ENCODE measurements around the gene PTPN6. TPM values are rescaled to one million over a fixed set of nuclear protein-coding genes. Genes with fewer than 3 reads are reported as not detected.

PTPN6 gene
- total and polyA plus RNA-seq, 9 of the 15 experiments (the other 6 are each of a cell fraction or from before 2014, with no cell fraction given): 1.5 to 5.1 (median 3.9) TPM

DNA sequence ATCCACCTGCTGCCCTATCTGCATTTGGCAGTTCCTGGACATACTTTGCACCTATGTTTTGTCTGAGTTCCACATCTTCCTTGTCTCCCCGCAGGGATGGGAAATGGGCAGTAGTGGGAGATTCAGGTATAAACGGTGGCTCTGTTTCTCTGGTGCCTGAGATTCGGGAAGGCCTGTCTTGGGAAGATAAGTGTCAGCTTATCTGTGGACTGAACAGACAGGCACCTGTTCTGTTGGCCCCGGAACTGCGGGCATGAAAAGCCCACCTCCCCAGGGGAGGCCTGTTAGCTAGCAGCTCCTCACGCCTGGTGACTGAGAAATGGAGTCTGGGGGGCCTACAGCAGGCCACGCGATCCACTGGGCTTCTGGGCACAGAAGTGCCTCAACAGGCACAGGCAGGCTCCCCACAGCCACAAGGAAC lies 13.5 kb downstream of the PTPN6 start (continued):
- TF ChIP-seq, protein P1, sequence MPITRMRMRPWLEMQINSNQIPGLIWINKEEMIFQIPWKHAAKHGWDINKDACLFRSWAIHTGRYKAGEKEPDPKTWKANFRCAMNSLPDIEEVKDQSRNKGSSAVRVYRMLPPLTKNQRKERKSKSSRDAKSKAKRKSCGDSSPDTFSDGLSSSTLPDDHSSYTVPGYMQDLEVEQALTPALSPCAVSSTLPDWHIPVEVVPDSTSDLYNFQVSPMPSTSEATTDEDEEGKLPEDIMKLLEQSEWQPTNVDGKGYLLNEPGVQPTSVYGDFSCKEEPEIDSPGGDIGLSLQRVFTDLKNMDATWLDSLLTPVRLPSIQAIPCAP (CRISPR knock-in tag; IDR thresholded peaks at IDR 0.05; ENCODE audit: borderline replicate concordance): no peak
- TF ChIP-seq SMAD4 (CRISPR knock-in tag; conservative IDR thresholded peaks at IDR 0.05) (0 out of 2 replicates have a peak, but pooled peaks have one; percentile 57), POLR2G (IDR thresholded peaks at IDR 0.05; ENCODE audit: low read depth, low read length) (peak; percentile 61; the same call in 1 of the 2 replicates), HMGN3 (IDR thresholded peaks at IDR 0.05; ENCODE audit: borderline replicate concordance, extremely low read depth, insufficient read length, low read depth, low read length) (peak; percentile 43), TEAD4 (IDR thresholded peaks at IDR 0.05; ENCODE audit: low read length) (peak; percentile 89), TEAD4 (CRISPR knock-in tag; IDR thresholded peaks at IDR 0.05; ENCODE audit: borderline replicate concordance) (no peak), TRIM24 (IDR thresholded peaks at IDR 0.05) (peak; percentile 56 to 57; a peak in 3 of 4 replicates), KDM1A (IDR thresholded peaks at IDR 0.05) (peak; percentile 60 to 61; a peak in 3 of 4 replicates), NFIC (IDR thresholded peaks at IDR 0.05) (peak; percentile 72), TARDBP (IDR thresholded peaks at IDR 0.05) (peak; percentile 32; the same call in 1 of the 2 replicates), ETV1 (tag; conservative IDR thresholded peaks at IDR 0.05; ENCODE audit: low read depth) (peak; percentile 30; the same call in 1 of the 2 replicates), TBL1XR1 (IDR thresholded peaks at IDR 0.05; ENCODE audit: low read length in 2 of 2) (peak in 1 of 2 experiments; percentile 51; a peak in 2 of 4 replicates), NCOA1 (IDR thresholded peaks at IDR 0.05; ENCODE audit: low read depth) (peak; percentile 57; the same call in 1 of the 2 replicates), RBFOX2 (IDR thresholded peaks at IDR 0.05; ENCODE audit: low read depth, low read length) (peak; percentile 73), MYNN (IDR thresholded peaks at IDR 0.05) (peak; percentile 80; the same call in 1 of the 2 replicates), MYNN (CRISPR knock-in tag; IDR thresholded peaks at IDR 0.05) (no peak), CSDE1 (IDR thresholded peaks at IDR 0.05) (no peak), SAFB2 (IDR thresholded peaks at IDR 0.05; ENCODE audit: borderline replicate concordance, low read depth, low read length, severe bottlenecking) (no peak), POLR2AphosphoS5 (IDR thresholded peaks at IDR 0.05; ENCODE audit: control insufficient read depth, insufficient read depth, low read depth, low read length) (peak; percentile 62), SOX6 (IDR thresholded peaks at IDR 0.05) (peak; percentile 86), ZNF589 (CRISPR knock-in tag; IDR thresholded peaks at IDR 0.05; ENCODE audit: low read depth) (peak; percentile 43; the same call in 1 of the 2 replicates), NCOR1 (IDR thresholded peaks at IDR 0.05) (peak; percentile 81), HDAC3 (IDR thresholded peaks at IDR 0.05; ENCODE audit: borderline replicate concordance, partially characterized antibody) (peak; percentile 50), HDGF (IDR thresholded peaks at IDR 0.05) (no peak), DPF2 (IDR thresholded peaks at IDR 0.05) (peak; percentile 80), KDM4B (IDR thresholded peaks at IDR 0.05; ENCODE audit: borderline replicate concordance in 2 of 2, low read depth in 1 of 2) (no peak), ZNF3 (CRISPR knock-in tag; IDR thresholded peaks at IDR 0.05) (no peak), GATA2 (CRISPR knock-in tag; IDR thresholded peaks at IDR 0.05) (peak; percentile 55; the same call in 1 of the 2 replicates), SMARCA4 (IDR thresholded peaks at IDR 0.05) (peak; percentile 68)
- TF ChIP-seq, protein P2, sequence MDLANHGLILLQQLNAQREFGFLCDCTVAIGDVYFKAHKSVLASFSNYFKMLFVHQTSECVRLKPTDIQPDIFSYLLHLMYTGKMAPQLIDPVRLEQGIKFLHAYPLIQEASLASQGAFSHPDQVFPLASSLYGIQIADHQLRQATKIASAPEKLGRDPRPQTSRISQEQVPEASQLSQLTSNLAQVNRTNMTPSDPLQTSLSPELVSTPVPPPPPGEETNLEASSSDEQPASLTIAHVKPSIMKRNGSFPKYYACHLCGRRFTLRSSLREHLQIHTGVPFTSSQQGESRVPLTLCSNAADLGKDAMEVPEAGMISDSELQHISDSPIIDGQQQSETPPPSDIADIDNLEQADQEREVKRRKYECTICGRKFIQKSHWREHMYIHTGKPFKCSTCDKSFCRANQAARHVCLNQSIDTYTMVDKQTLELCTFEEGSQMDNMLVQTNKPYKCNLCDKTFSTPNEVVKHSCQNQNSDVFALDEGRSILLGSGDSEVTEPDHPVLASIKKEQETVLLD (IDR thresholded peaks at IDR 0.05): 0 out of 2 replicates have a peak, but pooled peaks have one; percentile 24

Data from K562 (cell line).